Retinal pigment epithelial cell (primary cell): ENCODE results near the gene CYP24A1.
A peak's percentile ranks its signal among the peaks of the same experiment; 100 is the strongest.

Experiments
- DNase-seq: peaks from one replicate; pipeline ENCODE4 v3.0.0-alpha.2; 2010; ENCODE audit warnings: low read depth
- H3K4me3 ChIP-seq: 2 replicates; pipeline ENCODE4 v1.5.1; 2011; ENCODE audit warnings: mild to moderate bottlenecking, low read length, control low read depth, moderate library complexity
- CTCF ChIP-seq: conservative IDR thresholded peaks from 2 replicates; pipeline ENCODE4 v1.5.1; 2011; ENCODE audit warnings: low read depth, low read length, control low read depth, inconsistent platforms

The CYP24A1 gene

DNA sequence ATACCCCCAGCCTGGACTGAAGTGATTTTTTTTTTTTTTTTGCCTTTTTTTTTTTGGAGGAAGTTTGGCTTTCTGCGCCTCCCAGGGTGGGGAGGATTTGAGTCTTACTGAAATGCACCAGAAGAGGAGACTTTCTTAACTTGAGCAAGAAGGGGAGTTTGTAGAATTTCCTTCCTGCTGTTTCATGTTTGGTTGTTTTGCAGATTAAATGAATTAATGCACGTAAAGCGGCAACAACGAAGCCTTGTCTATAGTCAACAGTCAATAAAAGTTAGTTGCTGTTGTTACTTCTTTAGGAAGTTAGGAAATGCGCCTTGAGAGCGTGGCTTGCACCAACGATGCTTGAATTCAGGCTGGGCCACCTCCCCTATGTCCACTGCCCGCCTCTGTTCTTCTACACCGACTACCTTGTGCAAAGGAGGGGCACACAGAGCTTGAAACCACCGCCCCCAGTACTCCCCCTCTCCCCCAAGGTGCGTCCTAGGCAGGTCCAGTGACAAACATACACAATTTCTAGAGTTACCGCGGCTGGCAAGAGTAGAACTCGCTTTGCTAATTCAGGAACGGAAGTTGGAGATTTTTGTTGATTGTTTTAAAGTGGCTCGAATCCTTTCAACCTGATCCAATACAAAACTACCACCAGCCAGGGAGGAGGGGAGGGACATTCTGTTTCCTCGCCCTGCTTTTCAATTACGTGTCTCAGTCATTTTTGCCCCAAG is 830 bp upstream of the CYP24A1 start:
- H3K4me3 ChIP-seq: peak overlapping the region; percentile 82
- no peak for DNase-seq
- TF ChIP-seq CTCF: no peak

DNA sequence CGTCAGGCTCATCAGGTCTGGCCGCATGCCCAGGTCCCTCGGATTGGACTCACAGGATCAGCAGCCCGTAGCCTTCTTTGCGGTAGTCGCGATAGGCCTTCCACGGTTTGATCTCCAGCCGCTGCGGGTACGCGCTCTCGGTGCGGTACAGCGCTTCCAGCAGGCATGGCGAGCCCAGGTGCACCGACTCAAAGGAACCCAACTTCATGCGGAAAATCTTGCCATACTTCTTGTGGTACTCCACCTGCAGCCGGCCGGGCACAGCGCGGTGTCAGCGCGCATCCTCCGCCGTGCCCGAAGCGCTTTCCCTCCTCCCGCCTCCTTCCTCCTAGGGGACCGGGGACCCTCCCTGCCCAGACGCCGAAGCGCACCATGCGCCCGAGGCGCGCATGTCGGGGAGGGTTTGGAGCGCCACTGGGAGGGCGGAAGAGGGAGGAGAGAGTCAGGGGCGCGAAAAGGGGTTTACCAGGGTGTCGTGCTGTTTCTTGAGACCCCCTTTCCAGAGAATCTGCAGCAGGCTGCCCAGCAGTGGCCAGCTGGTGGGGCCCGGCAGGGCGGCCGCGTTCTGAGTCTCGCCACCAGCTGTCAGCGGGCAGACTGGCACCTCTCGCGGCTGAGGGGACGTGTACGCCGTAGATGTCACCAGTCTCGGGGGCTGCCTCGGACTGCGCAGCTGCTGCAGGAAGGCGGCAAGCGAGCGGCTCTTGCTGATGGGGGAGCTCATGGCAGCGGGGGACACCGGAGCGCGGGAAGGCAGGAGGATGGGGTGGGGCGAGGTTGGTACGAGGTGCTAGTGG is 732 bp downstream of the CYP24A1 start:
- no peak for TF ChIP-seq CTCF
- no peak for DNase-seq
- peak overlapping the region; percentile 82 for H3K4me3 ChIP-seq

GRCh38 chr20:54172532-54172855 is 1.3 kb downstream of the CYP24A1 start:
- H3K4me3 ChIP-seq: peak overlapping the region; percentile 82
- peak; percentile 90 for DNase-seq
- no peak for TF ChIP-seq CTCF

DNA sequence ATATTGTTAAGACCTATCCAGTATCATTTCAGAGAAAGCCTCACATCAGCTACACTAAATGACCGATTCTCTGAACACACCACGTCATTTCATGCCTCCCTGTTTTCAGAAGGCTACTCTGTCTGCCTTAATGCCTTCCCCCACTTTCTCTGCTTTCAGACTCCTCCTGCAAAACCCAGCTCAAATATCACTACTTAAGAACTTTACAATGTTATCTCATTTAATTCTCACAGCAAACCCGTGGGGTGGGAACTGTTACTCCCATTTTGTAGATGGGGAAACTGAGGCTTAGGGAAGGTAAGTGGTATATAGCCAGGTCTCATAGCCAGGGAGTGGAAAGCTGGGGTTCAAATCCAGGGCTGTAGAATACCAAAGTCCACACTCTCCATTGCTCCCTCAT is 2.8 kb downstream of the CYP24A1 start:
- H3K4me3 ChIP-seq: peak overlapping the region; percentile 82
- DNase-seq: no peak
- no peak for TF ChIP-seq CTCF

GRCh38 chr20:54170026-54170471 is 3.7 kb downstream of the CYP24A1 start:
- TF ChIP-seq CTCF: no peak
- DNase-seq: no peak
- no peak overlapping the region for H3K4me3 ChIP-seq

DNA sequence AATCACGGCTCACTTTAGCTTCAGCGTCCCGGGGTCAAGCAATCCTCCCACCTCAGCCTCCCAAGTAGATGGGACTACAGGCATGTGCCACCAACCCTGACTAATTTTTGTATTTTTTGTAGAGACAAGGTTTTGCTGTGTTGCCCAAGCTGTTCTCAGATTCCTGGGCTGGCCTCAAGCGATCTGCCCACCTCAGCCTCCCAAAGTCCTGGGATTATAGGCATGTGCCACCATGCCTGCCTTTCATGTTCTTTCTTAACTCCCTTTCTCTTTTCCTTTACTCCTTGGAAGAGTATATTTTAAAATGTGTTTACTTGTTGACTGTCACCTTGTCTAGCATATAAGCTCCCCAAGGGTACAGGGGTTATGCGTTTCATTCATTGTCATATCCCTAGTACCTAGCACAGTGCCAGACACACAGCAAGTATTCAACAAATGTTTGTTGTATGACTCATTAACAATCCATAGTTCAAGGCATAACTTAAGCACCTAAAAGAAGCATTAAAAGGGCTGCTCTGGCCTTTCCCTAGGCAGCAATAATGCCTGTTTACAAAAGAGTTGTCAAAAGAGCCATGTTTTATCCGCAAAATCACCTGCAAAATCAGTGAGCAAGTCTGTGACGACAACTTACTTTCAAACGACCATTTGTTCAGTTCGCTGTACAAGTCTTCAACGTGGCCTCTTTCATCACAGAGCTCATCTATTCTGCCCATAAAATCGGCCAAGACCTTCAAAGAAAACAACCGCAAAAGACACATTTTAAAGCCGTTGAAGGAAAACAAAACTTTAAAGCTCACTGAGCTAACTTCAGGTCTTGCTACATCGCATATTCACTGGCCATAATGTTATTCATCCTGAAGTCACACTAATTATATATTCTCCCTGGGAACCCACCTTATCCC is 4.6 kb downstream of the CYP24A1 start:
- TF ChIP-seq CTCF: no peak
- no peak overlapping the region for H3K4me3 ChIP-seq
- no peak for DNase-seq
